Measurements from ENCODE around the gene CCNI2.

- no peak for TF ChIP-seq CTCF (IDR thresholded peaks at IDR 0.05; ENCODE audit: low read length)
- TF ChIP-seq EZH2 (optimal IDR thresholded peaks at IDR 0.05; ENCODE audit: low read depth, low read length) = no peak
- no peak for TF ChIP-seq EZH2phosphoT487 (IDR thresholded peaks at IDR 0.05; ENCODE audit: low read length)
These were observed 38.6 kb upstream of the CCNI2 start for GRCh38 chr5:132708645-132709044.
